HCT116 (cell line): ENCODE measurements around the gene PKD2L1.

ENCODE experiments used
- CEBPB ChIP-seq: IDR thresholded peaks from 2 replicates; pipeline ENCODE4 v1.6.1; 2012; ENCODE audit warnings: low read depth
- EGR1 ChIP-seq: IDR thresholded peaks from 2 replicates; pipeline ENCODE4 v1.6.1; 2012; ENCODE audit warnings: low read depth
- ELF1 ChIP-seq: IDR thresholded peaks from 2 replicates; pipeline ENCODE4 v1.6.1; 2012; ENCODE audit warnings: low read depth, borderline replicate concordance
- EZH2phosphoT487 ChIP-seq: fragments of 200-600 bp; IDR thresholded peaks from 2 replicates; pipeline ENCODE4 v1.6.1; 2018; ENCODE audit warnings: antibody characterized with exemption, borderline replicate concordance
- FOSL1 ChIP-seq: IDR thresholded peaks from 2 replicates; pipeline ENCODE4 v1.6.1; 2012; ENCODE audit warnings: low read depth
- JUND ChIP-seq: IDR thresholded peaks from 2 replicates; pipeline ENCODE4 v1.6.1; 2012
- POLR2A ChIP-seq: IDR thresholded peaks from 2 replicates; pipeline ENCODE4 v1.7.0; 2011; ENCODE audit warnings: borderline replicate concordance; ENCODE audit not compliant: insufficient read depth, insufficient read length; ENCODE audit errors: extremely low read depth
- REST ChIP-seq: IDR thresholded peaks from 2 replicates; pipeline ENCODE4 v1.6.1; 2012; ENCODE audit warnings: low read depth
- SP1 ChIP-seq: IDR thresholded peaks from 2 replicates; pipeline ENCODE4 v1.6.1; 2012; ENCODE audit warnings: low read depth
- YY1 ChIP-seq: IDR thresholded peaks from 2 replicates; pipeline ENCODE4 v1.6.1; 2011; ENCODE audit warnings: low read length, low read depth, moderate library complexity, mild to moderate bottlenecking; ENCODE audit not compliant: insufficient replicate concordance; ENCODE audit errors: extremely low read depth
- ZBTB33 ChIP-seq: IDR thresholded peaks from 2 replicates; pipeline ENCODE4 v1.6.1; 2011; ENCODE audit warnings: mild to moderate bottlenecking, low read length, moderate library complexity; ENCODE audit not compliant: insufficient replicate concordance; ENCODE audit errors: extremely low read depth
- TF ChIP-seq, protein P1 (sequence below), 3 experiments: fragments of 200-600 bp in 1 of 3; sonication (generic) in 1 of 3; IDR thresholded peaks in 2 of 3; conservative IDR thresholded peaks in 1 of 3; 2 replicates each; pipeline ENCODE4 v1.5.1; 2012 to 2017; ENCODE audit warnings: low read depth in 2 of 3, low read length in 2 of 3, antibody characterized with exemption in 1 of 3, borderline replicate concordance in 1 of 3, control low read depth in 1 of 3, mild to moderate bottlenecking in 1 of 3, mixed read lengths in 1 of 3, mixed run types in 1 of 3, moderate library complexity in 1 of 3; ENCODE audit not compliant: insufficient read depth in 1 of 3
- TF ChIP-seq, protein P2 (sequence below): IDR thresholded peaks from 2 replicates; pipeline ENCODE4 v1.6.1; 2012

- TF ChIP-seq YY1 (no peak), EGR1 (no peak), POLR2A (no peak), EZH2phosphoT487 (no peak), ELF1 (no peak), REST (no peak), FOSL1 (no peak), SP1 (no peak), JUND (no peak), ZBTB33 (no peak), CEBPB (no peak)
- TF ChIP-seq, protein P1, sequence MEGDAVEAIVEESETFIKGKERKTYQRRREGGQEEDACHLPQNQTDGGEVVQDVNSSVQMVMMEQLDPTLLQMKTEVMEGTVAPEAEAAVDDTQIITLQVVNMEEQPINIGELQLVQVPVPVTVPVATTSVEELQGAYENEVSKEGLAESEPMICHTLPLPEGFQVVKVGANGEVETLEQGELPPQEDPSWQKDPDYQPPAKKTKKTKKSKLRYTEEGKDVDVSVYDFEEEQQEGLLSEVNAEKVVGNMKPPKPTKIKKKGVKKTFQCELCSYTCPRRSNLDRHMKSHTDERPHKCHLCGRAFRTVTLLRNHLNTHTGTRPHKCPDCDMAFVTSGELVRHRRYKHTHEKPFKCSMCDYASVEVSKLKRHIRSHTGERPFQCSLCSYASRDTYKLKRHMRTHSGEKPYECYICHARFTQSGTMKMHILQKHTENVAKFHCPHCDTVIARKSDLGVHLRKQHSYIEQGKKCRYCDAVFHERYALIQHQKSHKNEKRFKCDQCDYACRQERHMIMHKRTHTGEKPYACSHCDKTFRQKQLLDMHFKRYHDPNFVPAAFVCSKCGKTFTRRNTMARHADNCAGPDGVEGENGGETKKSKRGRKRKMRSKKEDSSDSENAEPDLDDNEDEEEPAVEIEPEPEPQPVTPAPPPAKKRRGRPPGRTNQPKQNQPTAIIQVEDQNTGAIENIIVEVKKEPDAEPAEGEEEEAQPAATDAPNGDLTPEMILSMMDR (IDR thresholded peaks at IDR 0.05 in 2 of 3, conservative IDR thresholded peaks at IDR 0.05 in 1 of 3; ENCODE audit: borderline replicate concordance in 1 of 3, insufficient read depth in 1 of 3, low read depth in 2 of 3, low read length in 2 of 3) = no peak
- TF ChIP-seq, protein P2, sequence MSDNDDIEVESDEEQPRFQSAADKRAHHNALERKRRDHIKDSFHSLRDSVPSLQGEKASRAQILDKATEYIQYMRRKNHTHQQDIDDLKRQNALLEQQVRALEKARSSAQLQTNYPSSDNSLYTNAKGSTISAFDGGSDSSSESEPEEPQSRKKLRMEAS = no peak
These were observed 47.8 kb upstream of the PKD2L1 start for GRCh38 chr10:100377830-100378229.
